ENCODE results near the gene CERK.

DNA sequence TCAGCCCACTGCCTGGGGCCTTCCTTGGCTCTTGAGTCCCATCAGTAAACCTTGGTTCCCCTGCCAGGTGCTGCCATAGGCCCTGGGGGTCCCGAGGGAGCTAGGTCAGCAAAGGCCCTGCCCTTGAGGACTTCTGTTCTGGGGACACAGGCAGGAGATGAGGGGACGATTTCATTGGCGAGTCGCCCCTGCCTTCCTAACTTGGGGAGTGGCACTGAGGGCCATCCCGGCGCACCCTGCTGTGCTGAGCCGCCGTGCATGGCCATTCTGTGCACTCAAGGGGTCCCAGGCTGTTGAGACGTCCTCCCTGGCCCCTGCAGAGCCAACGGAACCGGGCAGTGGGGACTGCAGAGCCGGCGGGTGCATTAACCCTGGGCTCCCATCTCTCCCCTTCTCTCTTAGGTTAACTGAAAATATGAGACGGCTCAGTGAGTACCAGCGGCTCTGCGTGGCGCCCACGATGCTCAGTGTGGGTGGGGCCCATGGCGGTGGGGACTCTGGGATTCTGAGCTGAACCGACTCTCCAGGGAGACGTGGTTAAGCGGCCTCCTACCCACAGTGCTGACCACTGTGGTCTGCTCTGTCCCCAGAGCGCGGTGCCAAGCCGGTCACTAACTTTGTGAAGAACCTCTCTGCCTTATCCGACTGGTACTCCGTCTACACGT lies 74.5 kb downstream of the CERK start:
- TF ChIP-seq, protein P1, sequence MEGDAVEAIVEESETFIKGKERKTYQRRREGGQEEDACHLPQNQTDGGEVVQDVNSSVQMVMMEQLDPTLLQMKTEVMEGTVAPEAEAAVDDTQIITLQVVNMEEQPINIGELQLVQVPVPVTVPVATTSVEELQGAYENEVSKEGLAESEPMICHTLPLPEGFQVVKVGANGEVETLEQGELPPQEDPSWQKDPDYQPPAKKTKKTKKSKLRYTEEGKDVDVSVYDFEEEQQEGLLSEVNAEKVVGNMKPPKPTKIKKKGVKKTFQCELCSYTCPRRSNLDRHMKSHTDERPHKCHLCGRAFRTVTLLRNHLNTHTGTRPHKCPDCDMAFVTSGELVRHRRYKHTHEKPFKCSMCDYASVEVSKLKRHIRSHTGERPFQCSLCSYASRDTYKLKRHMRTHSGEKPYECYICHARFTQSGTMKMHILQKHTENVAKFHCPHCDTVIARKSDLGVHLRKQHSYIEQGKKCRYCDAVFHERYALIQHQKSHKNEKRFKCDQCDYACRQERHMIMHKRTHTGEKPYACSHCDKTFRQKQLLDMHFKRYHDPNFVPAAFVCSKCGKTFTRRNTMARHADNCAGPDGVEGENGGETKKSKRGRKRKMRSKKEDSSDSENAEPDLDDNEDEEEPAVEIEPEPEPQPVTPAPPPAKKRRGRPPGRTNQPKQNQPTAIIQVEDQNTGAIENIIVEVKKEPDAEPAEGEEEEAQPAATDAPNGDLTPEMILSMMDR (IDR thresholded peaks at IDR 0.05) = no peak
- no peak for TF ChIP-seq POLR2A (IDR thresholded peaks at IDR 0.05)

Measured in esophagus squamous epithelium (tissue), 4 donors.